ENCODE results near the gene CIAO3. TPM values are rescaled to one million over a fixed set of nuclear protein-coding genes. Genes with fewer than 3 reads are reported as not detected.

CIAO3 gene
- polyA plus RNA-seq, 1 donor (not counting 4 experiments of a cell fraction or from before 2014, with no cell fraction given): 24.9 TPM

GRCh38 chr16:703406-703805 lies 37.4 kb downstream of the CIAO3 start:
- H3K27ac ChIP-seq (ENCODE audit: control insufficient read depth, insufficient read depth, low read length): no peak overlapping the region
- no peak overlapping the region for H3K4me2 ChIP-seq (ENCODE audit: control insufficient read depth, extremely low read depth, insufficient read depth, low read depth, low read length)
- FAIRE-seq (no peak), DNase-seq (ENCODE audit: low read depth, low spot score) (no peak)
- no peaks in the 10 kb centered on the region for H3K4me1 ChIP-seq (ENCODE audit: control insufficient read depth, extremely low read depth, insufficient read depth, low read length)
- peaks cover 79% of the 10 kb centered on the region for H3K27me3 ChIP-seq (ENCODE audit: control insufficient read depth, extremely low read depth, insufficient read depth, low read length)
- no peak overlapping the region for H3K4me3 ChIP-seq (ENCODE audit: control insufficient read depth in 2 of 3, extremely low read depth in 1 of 3, insufficient read depth in 2 of 3, low read depth in 1 of 3, low read length in 3 of 3)
- dilution Hi-C loops (cut with MboI; ENCODE audit: extremely low pct_ligation_motif_present, low sequenced_read_pairs): no loop called here
- no peaks in the 10 kb centered on the region for H3K79me2 ChIP-seq (ENCODE audit: control insufficient read depth, insufficient read depth, low read length)
- H4K20me1 ChIP-seq (ENCODE audit: control insufficient read depth, extremely low read depth, insufficient read depth, low read length): peaks cover 5% of the 10 kb centered on the region
- no peaks in the 10 kb centered on the region for H3K9me1 ChIP-seq (ENCODE audit: control insufficient read depth, extremely low read depth, insufficient read depth, low read length)
- H3K36me3 ChIP-seq (ENCODE audit: control insufficient read depth in 2 of 2, extremely low read depth in 1 of 2, insufficient read depth in 2 of 2, low read length in 2 of 2): no peaks in the 10 kb centered on the region
- H3K9ac ChIP-seq (ENCODE audit: control insufficient read depth, extremely low read depth, insufficient read depth, low read length): no peak overlapping the region
- no peak overlapping the region for H2AFZ ChIP-seq (ENCODE audit: control insufficient read depth, low read length)
- H3K9me3 ChIP-seq (ENCODE audit: control insufficient read depth, low read depth, low read length): no peaks in the 10 kb centered on the region
- TF ChIP-seq, protein P1, sequence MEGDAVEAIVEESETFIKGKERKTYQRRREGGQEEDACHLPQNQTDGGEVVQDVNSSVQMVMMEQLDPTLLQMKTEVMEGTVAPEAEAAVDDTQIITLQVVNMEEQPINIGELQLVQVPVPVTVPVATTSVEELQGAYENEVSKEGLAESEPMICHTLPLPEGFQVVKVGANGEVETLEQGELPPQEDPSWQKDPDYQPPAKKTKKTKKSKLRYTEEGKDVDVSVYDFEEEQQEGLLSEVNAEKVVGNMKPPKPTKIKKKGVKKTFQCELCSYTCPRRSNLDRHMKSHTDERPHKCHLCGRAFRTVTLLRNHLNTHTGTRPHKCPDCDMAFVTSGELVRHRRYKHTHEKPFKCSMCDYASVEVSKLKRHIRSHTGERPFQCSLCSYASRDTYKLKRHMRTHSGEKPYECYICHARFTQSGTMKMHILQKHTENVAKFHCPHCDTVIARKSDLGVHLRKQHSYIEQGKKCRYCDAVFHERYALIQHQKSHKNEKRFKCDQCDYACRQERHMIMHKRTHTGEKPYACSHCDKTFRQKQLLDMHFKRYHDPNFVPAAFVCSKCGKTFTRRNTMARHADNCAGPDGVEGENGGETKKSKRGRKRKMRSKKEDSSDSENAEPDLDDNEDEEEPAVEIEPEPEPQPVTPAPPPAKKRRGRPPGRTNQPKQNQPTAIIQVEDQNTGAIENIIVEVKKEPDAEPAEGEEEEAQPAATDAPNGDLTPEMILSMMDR (optimal IDR thresholded peaks at IDR 0.05 in 1 of 3, IDR thresholded peaks at IDR 0.05 in 1 of 3, conservative IDR thresholded peaks at IDR 0.05 in 1 of 3; ENCODE audit: extremely low read depth in 1 of 3, insufficient read depth in 2 of 3, low read length in 3 of 3): no peak
- no peak for TF ChIP-seq EZH2 (IDR thresholded peaks at IDR 0.05; ENCODE audit: low read length)

- FAIRE-seq (no peak), DNase-seq (ENCODE audit: low read depth, low spot score) (no peak)
- Histone ChIP-seq H3K4me3 (ENCODE audit: control insufficient read depth in 2 of 3, extremely low read depth in 1 of 3, insufficient read depth in 2 of 3, low read depth in 1 of 3, low read length in 3 of 3) (no peak overlapping the region), H4K20me1 (ENCODE audit: control insufficient read depth, extremely low read depth, insufficient read depth, low read length) (peaks cover 5% of the 10 kb centered on the region), H3K9me1 (ENCODE audit: control insufficient read depth, extremely low read depth, insufficient read depth, low read length) (no peaks in the 10 kb centered on the region), H3K9ac (ENCODE audit: control insufficient read depth, extremely low read depth, insufficient read depth, low read length) (no peak overlapping the region), H3K79me2 (ENCODE audit: control insufficient read depth, insufficient read depth, low read length) (no peaks in the 10 kb centered on the region), H3K27me3 (ENCODE audit: control insufficient read depth, extremely low read depth, insufficient read depth, low read length) (peaks cover 68% of the 10 kb centered on the region), H3K36me3 (ENCODE audit: control insufficient read depth in 2 of 2, extremely low read depth in 1 of 2, insufficient read depth in 2 of 2, low read length in 2 of 2) (no peaks in the 10 kb centered on the region), H3K4me2 (ENCODE audit: control insufficient read depth, extremely low read depth, insufficient read depth, low read depth, low read length) (no peak overlapping the region), H2AFZ (ENCODE audit: control insufficient read depth, low read length) (no peak overlapping the region), H3K4me1 (ENCODE audit: control insufficient read depth, extremely low read depth, insufficient read depth, low read length) (no peaks in the 10 kb centered on the region), H3K9me3 (ENCODE audit: control insufficient read depth, low read depth, low read length) (no peaks in the 10 kb centered on the region), H3K27ac (ENCODE audit: control insufficient read depth, insufficient read depth, low read length) (no peak overlapping the region)
- TF ChIP-seq, protein P1 (optimal IDR thresholded peaks at IDR 0.05 in 1 of 3, IDR thresholded peaks at IDR 0.05 in 1 of 3, conservative IDR thresholded peaks at IDR 0.05 in 1 of 3; ENCODE audit: extremely low read depth in 1 of 3, insufficient read depth in 2 of 3, low read length in 3 of 3): no peak
- no peak for TF ChIP-seq EZH2 (IDR thresholded peaks at IDR 0.05; ENCODE audit: low read length)
- dilution Hi-C loops (cut with MboI; ENCODE audit: extremely low pct_ligation_motif_present, low sequenced_read_pairs): no loop called here
These were observed 38.5 kb downstream of the CIAO3 start for GRCh38 chr16:702341-702740.
